Heart left ventricle (tissue), 16 donors: ENCODE data around the gene SPTBN1. TPM values are rescaled to one million over a fixed set of nuclear protein-coding genes. Genes with fewer than 3 reads are reported as not detected.

Experiments
- ATAC-seq, 4 donors: fragments of 200-7000 bp; cut with Tn5 transposase; one replicate each; pipeline ENCODE4 v1.9.1; 2020 to 2022; ENCODE audit warnings: moderate library complexity in 4 of 4, mild to moderate bottlenecking in 3 of 4, moderate number of reproducible peaks in 1 of 4
- DNase-seq, 5 donors: peaks; one replicate each; pipeline ENCODE4 v3.0.0-alpha.2; 2020
- H3K27ac ChIP-seq, 12 donors: fragments of 200-600 bp; sonication (generic) in 4 of 12; one replicate each; pipeline versions ENCODE4 v1.5.0 to v1.8.0; 2016 to 2022; ENCODE audit warnings: mild to moderate bottlenecking in 2 of 12
- H3K27me3 ChIP-seq, 9 donors: fragments of 200-600 bp; sonication (generic) in 2 of 9; one replicate each; pipeline versions ENCODE4 v1.5.1 to v1.8.0; 2016 to 2022; ENCODE audit warnings: mild to moderate bottlenecking in 3 of 9
- H3K36me3 ChIP-seq, 9 donors: fragments of 200-600 bp; sonication (generic) in 2 of 9; one replicate each; pipeline versions ENCODE4 v1.5.0 to v1.8.0; 2018 to 2022; ENCODE audit warnings: mild to moderate bottlenecking in 2 of 9
- H3K4me1 ChIP-seq, 12 donors: fragments of 200-600 bp; sonication (generic) in 4 of 12; one replicate each; pipeline versions ENCODE4 v1.5.0 to v1.8.0; 2016 to 2022; ENCODE audit warnings: mild to moderate bottlenecking in 3 of 12
- H3K4me3 ChIP-seq, 12 donors: fragments of 200-600 bp; sonication (generic) in 4 of 12; one replicate each; pipeline versions ENCODE4 v1.5.0 to v1.8.0; 2017 to 2022; ENCODE audit warnings: mild to moderate bottlenecking in 9 of 12, moderate library complexity in 4 of 12
- H3K9me3 ChIP-seq, 12 donors: fragments of 200-600 bp; sonication (generic) in 4 of 12; one replicate each; pipeline versions ENCODE4 v1.5.0 to v1.8.0; 2016 to 2022; ENCODE audit warnings: mild to moderate bottlenecking in 1 of 12
- POLR2A ChIP-seq, 2 donors: fragments of 450-650 bp; IDR thresholded peaks; one replicate each; pipeline ENCODE4 v1.6.1; 2017; ENCODE audit warnings: antibody characterized with exemption in 2 of 2, mild to moderate bottlenecking in 2 of 2, moderate library complexity in 2 of 2
- WGBS, 4 donors: extraction: QIAGEN DNeasy Blood & Tissue Kit in 2 of 4; methylation state at CpG; one replicate each; pipeline versions ENCODE4 v1.1.5 to v1.1.7; 2013 to 2018; 5-methylcytosine and 5-hydroxymethylcytosine counted together
- intact Hi-C, 10 donors: fragments of 100-400 bp; cut with DNase I; formaldehyde crosslinking; loops; one replicate each; pipeline versions ENCODE4 v1.11.1 to v1.14.2; 2022
- polyA plus RNA-seq, 2 donors: library from polyadenylated mRNA; stranded (reverse); fragments of 200-250 nt; gene quantifications; one replicate each; pipeline ENCODE4 v1.2.3, GENCODE V29; 2013
- total RNA-seq, 9 donors: library from RNA; depleted of rRNA in 2 of 9; stranded (reverse); fragments of >200 nt in 2 of 9; fragmentation: NEBNext Ultra II Directional in 3 of 9; extraction: Animal tissue kit (Norgen Biotek cat#: 25700) in 3 of 9; gene quantifications; one replicate each; pipeline versions ENCODE4 v1.1.0 to v1.2.4, GENCODE V29; 2016 to 2023
- TF ChIP-seq, protein P1 (sequence below), 12 donors: fragments of 200-600 bp; sonication (generic) in 4 of 12; IDR thresholded peaks; one replicate each; pipeline versions ENCODE4 v1.5.0 to v1.8.0; 2018 to 2022; ENCODE audit warnings: antibody characterized with exemption in 12 of 12, mild to moderate bottlenecking in 5 of 12
- donor health status: ischemic (EF 13 %, LVEDD 7.1; RV severe dilation, severe dysfunction).
- donor health status: healthy with polysubstance abuse.
- donor health status: DM: no; HTN: yes; CAD: no.
- donor health status: DM: no; HTN: no; CAD: no.
- donor health status: ischemic (EF 25% LVEDD 6.9; RV normal size, moderate dysfunction).
- donor health status: ischemic (EF 25% LVEDD 5.7; RV mildly dilated, moderate dysfunction).
- donor health status: healthy.
- donor health status: DM: yes; HTN: yes; CAD: no.
- donor health status: ischemic (EF 35%, LVEDD 5.7; RV mildly dilated, moderate dysfunction).
- donor health status: nonischemic (EF 11% LVEDD 7.7; RV severe dilation, severe dysfunction).
- donor health status: DM: yes; HTN: yes; CAD: no.
- donor health status: PGD.
- donor health status: ischemic (EF 29% LVEDD 5.4; RV normal size, mild dysfunction).
- donor health status: nonischemic (EF 23%, LVEDD 6.1; RV moderate dilation, normal function).

The SPTBN1 gene
- total and polyA plus RNA-seq, 11 donors: 124 to 659 (median 422) TPM

DNA sequence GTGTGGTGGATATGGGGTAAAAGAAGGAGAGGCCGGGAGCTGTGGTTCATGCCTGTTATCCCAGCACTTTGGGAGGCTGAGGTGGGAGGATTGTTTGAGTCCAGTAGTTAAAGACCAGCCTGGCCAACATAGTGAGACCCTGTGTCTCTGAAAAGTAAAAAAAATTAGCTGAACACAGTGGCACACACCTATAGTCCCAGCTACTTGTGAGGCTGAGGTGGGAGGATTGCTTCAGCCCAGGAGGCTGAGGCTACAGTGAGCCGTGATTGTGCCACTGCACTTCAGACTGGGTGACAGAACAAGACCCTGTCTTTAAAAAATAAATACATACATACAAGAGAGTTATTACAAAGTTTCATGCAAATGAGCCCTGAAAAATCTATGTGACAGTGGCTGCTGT lies 80.6 kb downstream of the SPTBN1 start:
- no peaks in the 10 kb centered on the region for H3K9me3 ChIP-seq
- DNase-seq (no peak), ATAC-seq (no peak)
- H3K27ac ChIP-seq: no peak overlapping the region
- H3K4me1 ChIP-seq: peaks cover 9 to 91% (median 56%) of the 10 kb centered on the region in 12 donors
- 91 to 97% (median 95%) methylated on average over 2 of the region's 2 CpGs for WGBS, 4 donors
- H3K27me3 ChIP-seq: no peaks in the 10 kb centered on the region
- H3K4me3 ChIP-seq: no peak overlapping the region
- peaks cover 0 to 86% (median 21%) of the 10 kb centered on the region in 9 donors for H3K36me3 ChIP-seq
- intact Hi-C loops: no loop called here
- TF ChIP-seq, protein P1, sequence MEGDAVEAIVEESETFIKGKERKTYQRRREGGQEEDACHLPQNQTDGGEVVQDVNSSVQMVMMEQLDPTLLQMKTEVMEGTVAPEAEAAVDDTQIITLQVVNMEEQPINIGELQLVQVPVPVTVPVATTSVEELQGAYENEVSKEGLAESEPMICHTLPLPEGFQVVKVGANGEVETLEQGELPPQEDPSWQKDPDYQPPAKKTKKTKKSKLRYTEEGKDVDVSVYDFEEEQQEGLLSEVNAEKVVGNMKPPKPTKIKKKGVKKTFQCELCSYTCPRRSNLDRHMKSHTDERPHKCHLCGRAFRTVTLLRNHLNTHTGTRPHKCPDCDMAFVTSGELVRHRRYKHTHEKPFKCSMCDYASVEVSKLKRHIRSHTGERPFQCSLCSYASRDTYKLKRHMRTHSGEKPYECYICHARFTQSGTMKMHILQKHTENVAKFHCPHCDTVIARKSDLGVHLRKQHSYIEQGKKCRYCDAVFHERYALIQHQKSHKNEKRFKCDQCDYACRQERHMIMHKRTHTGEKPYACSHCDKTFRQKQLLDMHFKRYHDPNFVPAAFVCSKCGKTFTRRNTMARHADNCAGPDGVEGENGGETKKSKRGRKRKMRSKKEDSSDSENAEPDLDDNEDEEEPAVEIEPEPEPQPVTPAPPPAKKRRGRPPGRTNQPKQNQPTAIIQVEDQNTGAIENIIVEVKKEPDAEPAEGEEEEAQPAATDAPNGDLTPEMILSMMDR (IDR thresholded peaks at IDR 0.05): no peak
- TF ChIP-seq POLR2A (IDR thresholded peaks at IDR 0.05): no peak

DNA sequence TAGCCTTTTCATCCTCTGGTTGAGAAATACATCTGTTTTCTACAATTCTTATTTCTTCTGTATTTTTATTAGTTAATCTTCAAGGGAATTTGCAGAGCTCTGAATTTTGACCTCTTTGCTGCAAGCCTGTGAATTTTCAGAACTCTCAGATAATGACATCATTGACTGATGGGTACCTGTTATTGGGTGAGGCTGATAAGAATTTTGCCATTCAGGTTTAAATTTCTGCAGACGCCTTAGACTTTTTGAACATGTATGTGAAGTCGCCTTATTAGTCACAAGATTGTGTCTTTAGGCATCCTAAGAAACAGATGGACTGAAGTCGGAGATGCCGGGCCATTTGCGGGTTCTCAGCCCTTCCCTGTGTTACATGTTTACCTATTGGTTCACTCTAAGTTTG lies 82.4 kb downstream of the SPTBN1 start:
- Histone ChIP-seq H3K4me1 (peaks cover 16 to 95% (median 66%) of the 10 kb centered on the region in 12 donors), H3K9me3 (no peaks in the 10 kb centered on the region), H3K27me3 (no peaks in the 10 kb centered on the region), H3K4me3 (no peak overlapping the region), H3K27ac (no peak overlapping the region), H3K36me3 (peaks cover 0 to 71% (median 21%) of the 10 kb centered on the region in 9 donors)
- ATAC-seq: no peak
- intact Hi-C loops: no loop called here
- no peak for DNase-seq
- TF ChIP-seq, protein P1 (IDR thresholded peaks at IDR 0.05): no peak
- no peak for TF ChIP-seq POLR2A (IDR thresholded peaks at IDR 0.05)
- WGBS, 4 donors: 93 to 97% (median 94%) methylated on average over 5 of the region's 5 CpGs

DNA sequence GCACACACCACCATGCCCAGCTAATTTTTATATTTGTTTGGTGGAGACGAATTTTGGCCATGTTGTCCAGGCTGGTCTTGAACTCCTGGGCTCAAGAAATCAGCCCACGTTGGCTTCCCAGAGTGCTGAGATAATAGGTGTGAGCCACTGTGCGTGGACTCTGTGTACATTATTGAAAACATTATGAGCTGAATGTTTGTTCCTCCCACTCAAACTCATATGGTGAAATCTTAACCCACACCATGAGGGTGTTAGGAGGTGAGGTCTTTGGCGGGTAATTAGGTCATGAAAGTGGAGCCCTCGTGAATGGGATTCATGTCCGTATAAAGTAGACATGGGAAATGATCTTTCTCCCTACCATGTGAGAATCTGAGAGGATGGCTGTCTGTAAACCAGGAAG lies 83.6 kb downstream of the SPTBN1 start:
- peaks cover 16 to 94% (median 66%) of the 10 kb centered on the region in 12 donors for H3K4me1 ChIP-seq
- peaks cover 0 to 60% (median 21%) of the 10 kb centered on the region in 9 donors for H3K36me3 ChIP-seq
- no peaks in the 10 kb centered on the region for H3K9me3 ChIP-seq
- H3K27ac ChIP-seq: no peak overlapping the region
- TF ChIP-seq POLR2A (IDR thresholded peaks at IDR 0.05): no peak
- TF ChIP-seq, protein P1 (IDR thresholded peaks at IDR 0.05): no peak
- DNase-seq (no peak), ATAC-seq (no peak)
- intact Hi-C loops: no loop called here
- 73 to 82% (median 78%) methylated on average over 6 of the region's 6 CpGs for WGBS, 4 donors
- H3K4me3 ChIP-seq: no peak overlapping the region
- H3K27me3 ChIP-seq: no peaks in the 10 kb centered on the region

DNA sequence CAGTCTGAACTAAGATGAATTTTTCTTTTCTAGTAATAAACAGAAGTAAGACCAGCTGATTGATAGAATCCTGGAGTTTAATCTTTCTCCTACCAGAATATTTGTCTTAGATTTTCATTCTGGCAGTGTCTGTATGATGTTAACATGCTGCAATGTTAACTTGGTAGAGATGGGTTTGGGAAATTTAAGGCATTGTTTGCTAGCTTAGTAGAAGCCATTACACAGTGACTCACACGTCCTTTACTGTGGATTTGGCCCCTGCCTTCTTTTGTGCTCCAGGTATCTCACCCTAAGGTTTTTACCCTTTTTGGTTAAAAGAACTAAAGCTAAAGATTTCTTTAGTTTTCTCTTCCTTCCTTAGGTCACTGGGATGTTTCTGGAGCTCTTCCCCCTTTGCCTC lies 84.1 kb downstream of the SPTBN1 start:
- Histone ChIP-seq H3K36me3 (peaks cover 0 to 54% (median 21%) of the 10 kb centered on the region in 9 donors), H3K4me3 (no peak overlapping the region), H3K9me3 (no peaks in the 10 kb centered on the region), H3K27ac (peak overlapping the region in 4 of 12 donors; percentile 1 to 31 (median 16)), H3K4me1 (peaks cover 16 to 89% (median 62%) of the 10 kb centered on the region in 12 donors), H3K27me3 (no peaks in the 10 kb centered on the region)
- no peak for TF ChIP-seq POLR2A (IDR thresholded peaks at IDR 0.05)
- TF ChIP-seq, protein P1 (IDR thresholded peaks at IDR 0.05): no peak
- 31 to 47% (median 38%) methylated on average over 1 of the region's 1 CpG for WGBS, 4 donors
- intact Hi-C loops: no loop called here
- no peak for ATAC-seq
- DNase-seq: no peak
